Aorta (tissue), 5 donors: ENCODE data around the gene NOL4L. TPM values are rescaled to one million over a fixed set of nuclear protein-coding genes. Genes with fewer than 3 reads are reported as not detected.
A peak's percentile ranks its signal among the peaks of the same experiment; 100 is the strongest.

Source experiments
- ATAC-seq: fragments of 200-7000 bp; cut with Tn5 transposase; one replicate; pipeline ENCODE4 v1.9.1; 2022; ENCODE audit warnings: moderate library complexity; ENCODE audit not compliant: low FRiP score
- DNase-seq, 2 donors: peaks; one replicate each; pipeline ENCODE4 v3.0.0-alpha.2; 2020
- H3K27ac ChIP-seq, 2 donors: one replicate each; pipeline ENCODE4 v1.5.1; 2013; ENCODE audit warnings: low read length in 2 of 2, mild to moderate bottlenecking in 2 of 2, moderate library complexity in 2 of 2, control low read depth in 1 of 2, inconsistent platforms in 1 of 2, low read depth in 1 of 2
- H3K27me3 ChIP-seq, 2 donors: one replicate each; pipeline ENCODE4 v1.6.1; 2013; ENCODE audit warnings: control low read depth in 1 of 2, low read length in 1 of 2, mild to moderate bottlenecking in 1 of 2, moderate library complexity in 1 of 2; ENCODE audit not compliant: insufficient read depth in 2 of 2, control insufficient read depth in 1 of 2
- H3K36me3 ChIP-seq, 2 donors: one replicate each; pipeline ENCODE4 v1.6.1; 2013; ENCODE audit warnings: control low read depth in 1 of 2, low read length in 1 of 2, mild to moderate bottlenecking in 1 of 2; ENCODE audit not compliant: insufficient read depth in 2 of 2, control insufficient read depth in 1 of 2
- H3K4me1 ChIP-seq, 2 donors: one replicate each; pipeline ENCODE4 v1.6.1; 2013; ENCODE audit warnings: low read length in 2 of 2, control low read depth in 1 of 2, mild to moderate bottlenecking in 1 of 2, moderate library complexity in 1 of 2; ENCODE audit not compliant: insufficient read depth in 2 of 2, control insufficient read depth in 1 of 2
- H3K4me3 ChIP-seq, 2 donors: one replicate each; pipeline ENCODE4 v1.5.1; 2013; ENCODE audit warnings: low read length in 2 of 2, control low read depth in 1 of 2, mild to moderate bottlenecking in 1 of 2
- H3K9me3 ChIP-seq: one replicate; pipeline ENCODE4 v1.6.1; 2013; ENCODE audit warnings: mild to moderate bottlenecking, low read length; ENCODE audit not compliant: control insufficient read depth
- WGBS, 2 donors: extraction: QIAGEN DNeasy Blood & Tissue Kit; methylation state at CpG; one replicate each; pipeline ENCODE4 v1.1.7; 2013; 5-methylcytosine and 5-hydroxymethylcytosine counted together
- intact Hi-C, 2 donors: fragments of 100-400 bp; cut with DNase I; formaldehyde crosslinking; loops; one replicate each; pipeline versions ENCODE4 v1.14.2 to v1.15.0; 2022
- polyA plus RNA-seq, 2 donors: library from polyadenylated mRNA; stranded (reverse); fragments of 200-250 nt; gene quantifications; one replicate each; pipeline ENCODE4 v1.2.3, GENCODE V29; 2013
- total RNA-seq, 2 donors: library from RNA; stranded (reverse); fragmentation: NEBNext Ultra II Directional; extraction: Animal tissue kit (Norgen Biotek cat#: 25700); gene quantifications; one replicate each; pipeline ENCODE4 v1.2.1, GENCODE V29; 2021
- donor health status: healthy with polysubstance abuse.
- donor health status: Bipolar disorder and iron deficiency.
- donor health status: DM: no; HTN: no; CAD: no.
- donor health status: DM: no; HTN: no; CAD: no.
- donor health status: DM: yes; HTN: yes; CAD: no.

The NOL4L gene
- total and polyA plus RNA-seq, 4 donors: 2.3 to 29.5 (median 8.0) TPM

DNA sequence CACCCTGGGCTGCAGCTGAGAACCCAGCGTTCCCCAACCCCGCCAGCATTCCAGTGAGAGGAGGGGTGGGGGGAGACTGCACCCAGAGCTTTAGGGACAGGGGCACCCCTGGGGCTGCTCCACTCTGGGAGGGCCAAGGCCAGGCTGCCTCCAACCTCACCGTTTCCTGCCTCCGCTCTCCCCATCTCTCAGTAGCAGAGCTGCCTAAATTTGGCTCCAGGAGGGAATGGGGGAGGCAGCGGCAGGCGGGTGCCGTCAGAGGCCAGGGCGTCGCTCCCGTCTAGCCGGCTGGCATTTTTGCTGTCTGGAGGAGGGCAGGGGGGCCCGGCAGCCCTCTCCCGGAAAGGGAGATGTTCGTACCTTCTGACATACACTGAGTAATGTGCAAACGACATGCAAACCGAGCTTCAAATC, 46.6 kb downstream of the NOL4L start:
- Histone ChIP-seq H3K36me3 (no peaks in the 10 kb centered on the region), H3K4me3 (no peak overlapping the region), H3K9me3 (no peaks in the 10 kb centered on the region), H3K4me1 (no peaks in the 10 kb centered on the region), H3K27ac (no peak overlapping the region), H3K27me3 (no peaks in the 10 kb centered on the region)
- ATAC-seq (no peak), DNase-seq (peak in 1 of 2 donors; percentile 52)
- 2 to 10% methylated on average over 14 to 16 of the region's 16 CpGs for WGBS, 2 donors
- intact Hi-C loops: no loop called here

DNA sequence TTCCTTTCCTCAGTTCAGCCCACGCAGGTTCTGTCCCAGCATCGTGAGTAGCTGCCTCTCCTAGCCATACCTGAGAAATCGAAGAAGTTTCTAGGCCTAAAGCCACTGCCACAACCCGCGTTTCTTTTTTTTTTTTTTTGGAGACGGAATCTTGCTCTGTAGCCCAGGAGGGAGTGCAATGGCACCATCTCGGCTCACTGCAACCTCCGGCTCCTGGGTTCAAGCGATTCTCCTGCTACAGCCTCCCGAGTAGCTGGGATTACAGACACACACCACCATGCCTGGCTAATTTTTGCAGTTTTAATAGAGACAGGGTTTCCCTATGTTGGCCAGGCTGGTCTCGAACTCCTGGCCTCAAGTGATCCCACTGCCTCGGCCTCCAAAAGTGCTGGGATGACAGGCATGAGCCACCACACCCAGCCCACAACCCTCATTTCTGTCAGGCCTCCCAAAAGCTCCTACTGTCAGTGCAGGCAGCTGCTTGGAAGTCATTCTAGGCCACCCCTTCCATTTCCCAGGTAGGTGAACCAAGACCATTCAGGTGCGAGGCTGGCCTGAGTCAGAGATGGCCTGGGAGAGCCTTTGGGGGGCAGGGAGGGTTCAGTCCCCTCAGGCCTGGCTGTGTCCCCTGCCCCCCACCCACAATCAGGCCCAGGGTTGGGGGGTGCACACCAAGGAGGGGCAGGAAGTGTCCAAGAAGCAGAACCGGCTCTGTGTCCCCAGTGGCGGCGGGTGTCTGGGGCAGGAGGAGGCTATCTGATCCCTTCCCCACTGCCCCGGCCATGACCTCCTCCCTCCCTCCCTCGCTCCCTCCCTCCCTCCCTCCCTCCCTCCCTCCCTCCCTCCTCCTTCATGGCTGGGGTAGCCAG, 47.2 kb downstream of the NOL4L start:
- intact Hi-C loops: no loop called here
- H3K27me3 ChIP-seq: no peaks in the 10 kb centered on the region
- H3K36me3 ChIP-seq: no peaks in the 10 kb centered on the region
- no peak overlapping the region for H3K27ac ChIP-seq
- WGBS, 2 donors: 79 to 85% methylated on average over 17 to 18 of the region's 18 CpGs
- ATAC-seq (no peak), DNase-seq (peak in 1 of 2 donors; percentile 56)
- H3K4me1 ChIP-seq: no peaks in the 10 kb centered on the region
- H3K4me3 ChIP-seq: no peak overlapping the region
- no peaks in the 10 kb centered on the region for H3K9me3 ChIP-seq

DNA sequence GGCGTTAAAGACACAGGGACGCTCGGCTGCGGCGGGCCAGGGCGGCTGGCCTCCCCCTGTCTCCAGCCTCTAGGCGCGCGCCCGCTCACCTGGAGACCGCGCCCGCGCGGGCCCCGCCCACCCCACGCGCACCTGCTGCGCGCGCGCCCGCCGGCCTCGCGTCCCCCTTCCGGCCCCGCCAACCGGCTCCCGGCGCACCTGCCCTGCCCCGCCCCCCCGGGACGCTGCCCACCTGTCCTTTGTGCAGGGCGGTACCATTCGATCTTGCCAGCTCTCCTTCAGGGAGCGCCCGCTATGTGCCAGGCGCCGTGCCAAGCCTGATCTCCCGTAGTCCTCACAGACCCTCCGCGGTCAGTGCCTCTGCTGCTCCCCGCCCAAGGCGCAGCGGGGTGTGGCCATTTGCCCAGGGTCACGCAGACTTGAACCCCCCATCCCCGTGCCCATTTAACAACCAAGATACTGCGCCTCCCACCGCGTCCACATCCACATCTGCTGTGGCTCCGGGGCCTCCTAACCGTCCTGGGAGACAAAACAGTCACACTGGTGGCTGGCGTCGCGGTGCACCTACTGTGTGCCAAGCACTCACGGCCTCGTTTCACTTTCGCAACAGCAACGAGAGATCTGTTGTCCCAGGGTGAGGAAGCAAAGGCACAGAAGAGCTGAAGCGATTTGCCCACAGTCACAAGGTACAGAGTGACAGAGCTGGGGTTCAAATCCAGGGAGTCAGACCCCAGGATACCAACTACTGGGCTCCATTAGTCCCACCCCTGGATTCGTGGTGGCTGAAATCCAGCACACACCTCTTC, 48.1 kb downstream of the NOL4L start:
- DNase-seq (peak in 1 of 2 donors; percentile 59), ATAC-seq (no peak)
- Histone ChIP-seq H3K9me3 (no peaks in the 10 kb centered on the region), H3K36me3 (no peaks in the 10 kb centered on the region), H3K4me1 (no peaks in the 10 kb centered on the region), H3K27ac (no peak overlapping the region), H3K4me3 (peak overlapping the region in 1 of 2 donors; percentile 29), H3K27me3 (no peaks in the 10 kb centered on the region)
- intact Hi-C loops: no loop called here
- 7 to 14% methylated on average over 35 to 62 of the region's 62 CpGs for WGBS, 2 donors

DNA sequence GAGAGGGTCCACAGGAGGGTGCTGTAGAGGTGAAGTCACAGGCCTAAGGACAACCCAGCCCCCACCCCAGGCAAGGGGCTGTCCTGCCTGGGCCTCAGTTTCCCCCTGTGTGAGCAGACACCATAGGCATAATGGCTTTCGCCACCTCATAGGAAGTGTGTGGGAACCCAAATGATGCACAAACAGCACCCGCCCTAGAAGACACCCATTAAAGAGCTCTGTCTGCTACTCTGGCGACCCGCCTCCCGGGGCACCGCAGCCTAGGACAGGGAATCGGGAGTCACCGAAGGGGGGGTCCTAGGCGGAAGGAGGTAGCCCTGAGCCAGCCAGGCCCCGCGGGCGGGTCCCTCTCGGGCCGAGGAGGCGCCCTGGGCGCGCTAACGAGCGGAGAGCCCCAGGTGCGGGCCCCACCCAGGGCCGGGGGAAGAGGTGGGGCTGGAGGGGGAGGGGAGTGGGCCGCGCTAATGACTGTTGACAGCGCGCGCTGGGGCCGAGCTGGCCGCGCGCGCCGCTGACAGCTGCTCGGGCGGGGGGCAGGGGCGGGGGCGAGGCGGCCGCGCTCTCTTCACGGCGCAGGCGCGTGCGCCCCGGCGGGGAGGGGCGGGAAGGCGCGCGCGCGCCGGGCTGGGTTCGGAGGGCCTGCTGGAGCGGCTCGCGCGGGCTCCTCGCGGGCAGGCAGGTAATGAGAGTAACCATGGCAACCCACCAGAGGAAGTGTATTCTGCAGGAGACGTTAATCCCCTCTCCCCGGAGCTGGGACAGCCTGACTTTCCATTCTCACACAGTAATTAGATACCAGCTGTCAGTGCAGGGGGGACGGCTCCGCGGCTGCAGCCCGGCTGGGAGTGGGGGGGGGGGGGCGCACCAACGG, 48.9 kb downstream of the NOL4L start:
- ATAC-seq (peak; percentile 51), DNase-seq (peak in 1 of 2 donors; percentile 63)
- WGBS, 2 donors: 5 to 7% methylated on average over 49 to 68 of the region's 68 CpGs
- intact Hi-C loops: no loop called here
- no peaks in the 10 kb centered on the region for H3K9me3 ChIP-seq
- no peaks in the 10 kb centered on the region for H3K27me3 ChIP-seq
- H3K4me1 ChIP-seq: no peaks in the 10 kb centered on the region
- peak overlapping the region; percentile 29 to 37 for H3K4me3 ChIP-seq
- no peak overlapping the region for H3K27ac ChIP-seq
- no peaks in the 10 kb centered on the region for H3K36me3 ChIP-seq

DNA sequence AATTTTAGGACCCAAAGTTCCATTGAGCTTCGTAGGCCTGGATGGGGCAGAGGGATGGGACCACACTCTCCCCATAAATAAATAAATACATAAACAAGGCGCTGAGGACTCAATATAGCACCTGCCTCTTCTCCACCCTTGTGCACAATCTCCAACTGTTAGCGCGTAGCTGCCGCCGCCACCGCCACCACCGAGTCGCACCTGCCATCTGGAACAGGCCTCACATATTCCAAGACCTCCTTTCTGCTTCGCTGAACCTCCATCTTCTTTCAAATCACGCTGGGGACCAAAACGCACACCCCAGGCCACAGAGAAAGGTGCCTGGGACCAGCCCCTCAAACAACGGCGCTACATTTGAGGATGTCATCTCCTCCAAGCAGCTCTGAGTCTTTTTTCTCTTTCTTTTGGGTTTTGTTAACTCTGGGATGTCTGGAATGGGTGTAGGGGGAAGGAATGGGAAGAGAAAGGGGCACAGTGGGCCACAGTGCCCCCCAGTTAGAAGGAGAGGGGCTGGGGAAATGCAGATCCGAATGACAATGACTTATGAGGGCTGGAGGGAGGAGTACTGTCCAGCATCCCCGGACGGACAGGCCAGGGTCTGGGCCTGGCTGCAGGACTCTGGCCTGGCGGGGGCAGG, 49.7 kb downstream of the NOL4L start:
- no peaks in the 10 kb centered on the region for H3K4me1 ChIP-seq
- intact Hi-C loops: no loop called here
- DNase-seq (no peak), ATAC-seq (no peak)
- no peak overlapping the region for H3K4me3 ChIP-seq
- H3K36me3 ChIP-seq: no peaks in the 10 kb centered on the region
- no peaks in the 10 kb centered on the region for H3K27me3 ChIP-seq
- whole genome bisulfite sequencing, 2 donors: 87 to 90% methylated on average over 18 of the region's 18 CpGs
- no peak overlapping the region for H3K27ac ChIP-seq
- H3K9me3 ChIP-seq: no peaks in the 10 kb centered on the region

GRCh38 chr20:32534661-32535240, 50.4 kb downstream of the NOL4L start:
- 83 to 95% methylated on average over 8 of the region's 8 CpGs for WGBS, 2 donors
- Histone ChIP-seq H3K4me1 (no peaks in the 10 kb centered on the region), H3K9me3 (no peaks in the 10 kb centered on the region), H3K27ac (no peak overlapping the region), H3K27me3 (no peaks in the 10 kb centered on the region), H3K4me3 (no peak overlapping the region), H3K36me3 (no peaks in the 10 kb centered on the region)
- DNase-seq: no peak
- intact Hi-C loops: no loop called here
- ATAC-seq: no peak

DNA sequence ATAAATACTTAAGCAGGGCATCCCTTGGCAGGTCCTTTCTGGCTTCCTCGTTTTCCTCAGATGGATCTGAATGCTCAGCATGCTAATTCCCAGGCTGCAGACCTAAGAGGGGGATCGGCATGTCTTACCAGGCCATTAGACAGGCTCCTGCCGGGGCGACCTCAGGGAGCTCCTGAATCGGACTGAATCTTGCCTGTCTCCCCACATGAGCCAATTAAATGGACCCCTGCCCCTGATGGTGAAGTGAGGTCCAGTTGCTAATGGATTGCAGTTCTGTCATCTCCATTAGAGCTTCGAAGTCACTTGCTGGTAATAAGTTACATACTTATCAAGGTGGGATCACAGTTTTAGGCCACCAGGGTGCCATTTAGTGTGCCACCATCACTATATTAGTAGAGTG, 51.4 kb downstream of the NOL4L start:
- Histone ChIP-seq H3K9me3 (no peaks in the 10 kb centered on the region), H3K36me3 (no peaks in the 10 kb centered on the region), H3K4me1 (no peaks in the 10 kb centered on the region), H3K4me3 (no peak overlapping the region), H3K27ac (no peak overlapping the region), H3K27me3 (no peaks in the 10 kb centered on the region)
- intact Hi-C loops: no loop called here
- ATAC-seq: no peak
- DNase-seq: no peak
- WGBS, 2 donors: 88 to 90% methylated on average over 6 of the region's 6 CpGs

- H3K27me3 ChIP-seq: no peaks in the 10 kb centered on the region
- no peaks in the 10 kb centered on the region for H3K4me1 ChIP-seq
- no peaks in the 10 kb centered on the region for H3K36me3 ChIP-seq
- H3K9me3 ChIP-seq: no peaks in the 10 kb centered on the region
- ATAC-seq: no peak
- H3K4me3 ChIP-seq: no peak overlapping the region
- no peak for DNase-seq
- 95 to 97% methylated on average over 7 of the region's 7 CpGs for WGBS, 2 donors
- intact Hi-C loops: no loop called here
- no peak overlapping the region for H3K27ac ChIP-seq
Measured at GRCh38 chr20:32532246-32532645, 52.9 kb downstream of the NOL4L start.
